ENCODE data around the gene SMIM41.

Gene SMIM41

DNA sequence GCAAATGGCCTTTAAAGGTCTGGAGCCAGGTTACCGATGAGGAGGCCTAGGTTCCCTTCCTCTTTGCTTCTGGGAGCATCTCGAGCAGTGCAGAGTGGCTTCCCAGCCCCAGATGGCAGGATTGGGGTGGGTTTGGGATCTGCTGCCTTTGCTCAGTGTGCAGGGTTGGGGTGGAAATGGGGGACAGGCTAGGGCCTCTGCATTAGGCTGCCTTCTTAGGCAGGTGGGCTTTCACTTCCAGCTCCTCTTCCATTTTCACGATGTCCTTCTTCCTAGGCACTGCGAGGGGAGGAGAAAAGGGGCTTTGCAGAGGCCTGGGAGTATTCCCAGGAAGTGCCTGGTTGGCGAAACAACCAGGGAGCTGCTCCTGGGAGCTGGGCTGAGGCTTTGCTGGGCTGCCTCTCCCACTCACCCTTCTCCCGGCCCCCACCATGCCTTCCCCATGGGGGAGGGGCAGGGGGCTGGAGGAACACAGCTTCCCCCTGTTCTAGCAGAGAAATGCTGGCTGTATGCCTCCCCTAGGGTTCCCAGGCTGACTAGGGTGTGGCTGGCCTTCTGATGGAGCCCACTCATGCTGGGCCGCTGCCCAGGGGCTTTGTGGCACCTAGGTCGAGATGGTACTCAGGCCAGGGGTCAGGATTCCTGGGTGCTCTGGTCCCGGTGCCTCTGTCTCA is 25.8 kb upstream of the SMIM41 start:
- TF ChIP-seq, protein P1, sequence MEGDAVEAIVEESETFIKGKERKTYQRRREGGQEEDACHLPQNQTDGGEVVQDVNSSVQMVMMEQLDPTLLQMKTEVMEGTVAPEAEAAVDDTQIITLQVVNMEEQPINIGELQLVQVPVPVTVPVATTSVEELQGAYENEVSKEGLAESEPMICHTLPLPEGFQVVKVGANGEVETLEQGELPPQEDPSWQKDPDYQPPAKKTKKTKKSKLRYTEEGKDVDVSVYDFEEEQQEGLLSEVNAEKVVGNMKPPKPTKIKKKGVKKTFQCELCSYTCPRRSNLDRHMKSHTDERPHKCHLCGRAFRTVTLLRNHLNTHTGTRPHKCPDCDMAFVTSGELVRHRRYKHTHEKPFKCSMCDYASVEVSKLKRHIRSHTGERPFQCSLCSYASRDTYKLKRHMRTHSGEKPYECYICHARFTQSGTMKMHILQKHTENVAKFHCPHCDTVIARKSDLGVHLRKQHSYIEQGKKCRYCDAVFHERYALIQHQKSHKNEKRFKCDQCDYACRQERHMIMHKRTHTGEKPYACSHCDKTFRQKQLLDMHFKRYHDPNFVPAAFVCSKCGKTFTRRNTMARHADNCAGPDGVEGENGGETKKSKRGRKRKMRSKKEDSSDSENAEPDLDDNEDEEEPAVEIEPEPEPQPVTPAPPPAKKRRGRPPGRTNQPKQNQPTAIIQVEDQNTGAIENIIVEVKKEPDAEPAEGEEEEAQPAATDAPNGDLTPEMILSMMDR (IDR thresholded peaks at IDR 0.05; ENCODE audit: low read depth, low read length, missing control alignments): no peak
- Histone ChIP-seq H3K27ac (no peak overlapping the region), H3K36me3 (replicated peaks) (no peaks in the 10 kb centered on the region), H3K4me3 (ENCODE audit: low read depth, low read length) (no peak overlapping the region), H3K27me3 (replicated peaks) (no peaks in the 10 kb centered on the region)
- DNase-seq: no peak
- in situ Hi-C loops (cut with HindIII; ENCODE audit: low pct_ligation_motif_present, low sequenced_read_pairs): no loop called here

DNA sequence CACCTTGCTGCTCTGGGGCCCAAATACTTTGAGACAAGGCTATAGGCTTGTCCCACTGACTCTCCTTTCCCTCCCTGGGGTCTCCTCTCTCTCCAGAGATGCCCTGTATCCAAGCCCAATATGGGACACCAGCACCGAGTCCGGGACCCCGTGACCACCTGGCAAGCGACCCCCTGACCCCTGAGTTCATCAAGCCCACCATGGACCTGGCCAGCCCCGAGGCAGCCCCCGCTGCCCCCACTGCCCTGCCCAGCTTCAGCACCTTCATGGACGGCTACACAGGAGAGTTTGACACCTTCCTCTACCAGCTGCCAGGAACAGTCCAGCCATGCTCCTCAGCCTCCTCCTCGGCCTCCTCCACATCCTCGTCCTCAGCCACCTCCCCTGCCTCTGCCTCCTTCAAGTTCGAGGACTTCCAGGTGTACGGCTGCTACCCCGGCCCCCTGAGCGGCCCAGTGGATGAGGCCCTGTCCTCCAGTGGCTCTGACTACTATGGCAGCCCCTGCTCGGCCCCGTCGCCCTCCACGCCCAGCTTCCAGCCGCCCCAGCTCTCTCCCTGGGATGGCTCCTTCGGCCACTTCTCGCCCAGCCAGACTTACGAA is 25.2 kb upstream of the SMIM41 start:
- Histone ChIP-seq H3K27ac (no peak overlapping the region), H3K27me3 (replicated peaks) (no peaks in the 10 kb centered on the region), H3K36me3 (replicated peaks) (no peaks in the 10 kb centered on the region), H3K4me3 (ENCODE audit: low read depth, low read length) (no peak overlapping the region)
- in situ Hi-C loops (cut with HindIII; ENCODE audit: low pct_ligation_motif_present, low sequenced_read_pairs): no loop called here
- TF ChIP-seq, protein P1 (IDR thresholded peaks at IDR 0.05; ENCODE audit: low read depth, low read length, missing control alignments): no peak
- no peak for DNase-seq

DNA sequence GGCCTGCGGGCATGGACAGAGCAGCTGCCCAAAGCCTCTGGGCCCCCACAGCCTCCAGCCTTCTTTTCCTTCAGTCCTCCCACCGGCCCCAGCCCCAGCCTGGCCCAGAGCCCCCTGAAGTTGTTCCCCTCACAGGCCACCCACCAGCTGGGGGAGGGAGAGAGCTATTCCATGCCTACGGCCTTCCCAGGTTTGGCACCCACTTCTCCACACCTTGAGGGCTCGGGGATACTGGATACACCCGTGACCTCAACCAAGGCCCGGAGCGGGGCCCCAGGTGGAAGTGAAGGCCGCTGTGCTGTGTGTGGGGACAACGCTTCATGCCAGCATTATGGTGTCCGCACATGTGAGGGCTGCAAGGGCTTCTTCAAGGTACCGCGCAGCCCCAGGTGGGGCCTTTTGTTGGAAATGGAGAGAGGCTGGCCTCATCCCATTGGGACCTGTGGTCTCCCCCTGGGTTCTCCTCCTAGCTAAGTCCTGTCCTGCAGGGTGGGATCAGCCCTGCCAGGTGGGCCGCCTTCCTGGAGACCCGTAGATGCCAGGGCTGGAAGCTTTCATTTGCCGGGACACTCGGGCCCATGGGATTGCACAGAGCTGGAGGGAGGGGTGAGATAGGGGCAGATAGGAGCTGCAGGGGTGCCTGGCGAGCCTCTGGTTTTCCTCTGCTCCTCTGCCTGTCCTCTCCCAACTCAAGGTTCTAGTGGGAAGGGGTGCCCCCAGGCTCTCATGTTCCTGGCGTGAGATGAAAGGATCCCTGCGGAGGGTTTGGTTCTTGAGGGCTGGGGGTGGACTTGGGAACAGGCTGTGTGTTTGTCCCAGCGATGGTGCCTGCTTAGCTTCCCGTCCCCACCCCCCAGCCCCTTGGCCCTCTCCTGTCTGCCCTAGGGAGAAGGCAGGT is 24.4 kb upstream of the SMIM41 start:
- no peak overlapping the region for H3K27ac ChIP-seq
- no peak overlapping the region for H3K4me3 ChIP-seq (ENCODE audit: low read depth, low read length)
- no peaks in the 10 kb centered on the region for H3K27me3 ChIP-seq (replicated peaks)
- DNase-seq: no peak
- in situ Hi-C loops (cut with HindIII; ENCODE audit: low pct_ligation_motif_present, low sequenced_read_pairs): no loop called here
- TF ChIP-seq, protein P1 (IDR thresholded peaks at IDR 0.05; ENCODE audit: low read depth, low read length, missing control alignments): no peak
- no peaks in the 10 kb centered on the region for H3K36me3 ChIP-seq (replicated peaks)

DNA sequence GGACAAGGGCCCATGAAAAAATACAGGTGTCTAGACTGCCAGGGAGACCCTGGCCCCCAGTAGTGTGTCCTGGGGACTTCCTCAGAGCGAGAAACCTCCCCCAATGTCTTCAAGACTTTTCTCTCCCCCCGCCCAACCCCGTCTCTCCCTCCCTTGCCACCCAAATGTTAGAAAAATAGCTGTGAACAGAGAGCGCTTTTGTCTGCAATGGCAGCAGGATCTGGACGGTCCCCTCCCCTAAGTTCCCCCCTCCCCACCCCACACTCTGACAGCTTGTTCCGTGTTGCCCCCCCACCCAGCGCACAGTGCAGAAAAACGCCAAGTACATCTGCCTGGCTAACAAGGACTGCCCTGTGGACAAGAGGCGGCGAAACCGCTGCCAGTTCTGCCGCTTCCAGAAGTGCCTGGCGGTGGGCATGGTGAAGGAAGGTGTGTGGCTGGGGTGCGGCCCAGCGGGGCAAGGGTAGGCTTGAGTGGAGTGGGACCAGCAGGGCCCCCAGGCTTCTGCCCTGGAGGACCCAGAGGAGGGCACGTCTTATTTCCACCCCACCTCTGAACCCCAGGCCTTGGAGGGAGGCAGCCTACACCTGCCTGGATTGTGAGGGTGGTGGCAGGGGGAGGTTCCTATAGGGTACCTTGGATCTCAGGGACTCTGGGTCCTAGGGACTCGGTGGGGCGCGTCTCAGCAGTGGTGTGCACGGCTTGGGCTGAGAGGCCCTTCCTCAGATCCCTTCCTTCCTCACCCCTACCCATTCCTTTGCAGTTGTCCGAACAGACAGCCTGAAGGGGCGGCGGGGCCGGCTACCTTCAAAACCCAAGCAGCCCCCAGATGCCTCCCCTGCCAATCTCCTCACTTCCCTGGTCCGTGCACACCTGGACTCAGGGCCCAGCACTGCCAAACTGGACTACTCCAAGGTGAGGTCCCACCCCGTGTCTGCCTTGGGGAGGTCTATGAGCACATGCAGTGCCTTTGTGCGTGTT is 23.5 kb upstream of the SMIM41 start:
- Histone ChIP-seq H3K27ac (no peak overlapping the region), H3K36me3 (replicated peaks) (no peaks in the 10 kb centered on the region), H3K4me3 (ENCODE audit: low read depth, low read length) (no peak overlapping the region), H3K27me3 (replicated peaks) (no peaks in the 10 kb centered on the region)
- TF ChIP-seq, protein P1 (IDR thresholded peaks at IDR 0.05; ENCODE audit: low read depth, low read length, missing control alignments): no peak
- in situ Hi-C loops (cut with HindIII; ENCODE audit: low pct_ligation_motif_present, low sequenced_read_pairs): no loop called here
- DNase-seq: no peak

All from brain microvascular endothelial cell (primary cell).